Common myeloid progenitor, CD34-positive (primary cell): ENCODE data around the gene FBXW5.

ENCODE experiments used
- CTCF ChIA-PET: fragments of 350-600 bp; sonication (Branson Sonifier 250); formaldehyde crosslinking; loops from one replicate; lab custom pipeline; 2021; ENCODE audit warnings: antibody characterized with exemption; lab: Charles Lee
- POLR2A ChIA-PET: fragments of 350-600 bp; sonication (Branson Sonifier 250); formaldehyde crosslinking; loops from one replicate; lab custom pipeline; 2021; ENCODE audit warnings: antibody characterized with exemption; lab: Charles Lee
- DNase-seq, 3 donors: peaks; one replicate each; pipeline versions ENCODE4 v3.0.0 to v3.0.0-alpha.2; 2013
- H3K27ac ChIP-seq, 2 experiments: 1 replicate in 1 of 2; 2 replicates in 1 of 2; pipeline ENCODE4 v1.7.0; 2013; ENCODE audit warnings: inconsistent platforms in 2 of 2, low read length in 2 of 2, mild to moderate bottlenecking in 2 of 2, low read depth in 1 of 2, moderate library complexity in 1 of 2; ENCODE audit not compliant: severe bottlenecking in 2 of 2, insufficient read depth in 1 of 2, poor library complexity in 1 of 2
- H3K27me3 ChIP-seq, 5 experiments: replicated peaks in 2 of 5; 1 replicate in 3 of 5; 2 replicates in 2 of 5; pipeline versions ENCODE4 v1.6.1 to v1.7.0; 2013; ENCODE audit warnings: low read length in 4 of 5, mild to moderate bottlenecking in 2 of 5, moderate library complexity in 2 of 5, inconsistent platforms in 1 of 5; ENCODE audit not compliant: insufficient read depth in 5 of 5, control insufficient read depth in 4 of 5
- H3K36me3 ChIP-seq, 4 experiments: 1 replicate in 2 of 4; 2 replicates in 2 of 4; pipeline versions ENCODE4 v1.6.1 to v1.7.0; 2013; ENCODE audit warnings: low read length in 3 of 4, control low read depth in 1 of 4, mild to moderate bottlenecking in 1 of 4; ENCODE audit not compliant: control insufficient read depth in 4 of 4, insufficient read depth in 4 of 4
- H3K4me1 ChIP-seq, 4 experiments: 1 replicate in 3 of 4; 2 replicates in 1 of 4; pipeline versions ENCODE4 v1.6.1 to v1.7.1; 2013; ENCODE audit warnings: low read length in 3 of 4, mild to moderate bottlenecking in 3 of 4, control low read depth in 1 of 4, inconsistent platforms in 1 of 4, moderate library complexity in 1 of 4; ENCODE audit not compliant: control insufficient read depth in 4 of 4, insufficient read depth in 4 of 4; ENCODE audit errors: control extremely low read depth in 1 of 4
- H3K4me3 ChIP-seq, 7 experiments: 1 replicate in 4 of 7; 2 replicates in 3 of 7; pipeline versions ENCODE4 v1.5.1 to v1.7.0; 2013; ENCODE audit warnings: mild to moderate bottlenecking in 7 of 7, low read length in 6 of 7, moderate library complexity in 6 of 7, inconsistent platforms in 2 of 7, low read depth in 2 of 7, control low read depth in 1 of 7; ENCODE audit not compliant: insufficient read depth in 4 of 7, control insufficient read depth in 1 of 7; ENCODE audit errors: extremely low read depth in 1 of 7
- H3K9me3 ChIP-seq, 5 experiments: 1 replicate in 4 of 5; 2 replicates in 1 of 5; pipeline versions ENCODE4 v1.6.1 to v1.7.1; 2013; ENCODE audit warnings: low read length in 4 of 5, mild to moderate bottlenecking in 2 of 5, inconsistent platforms in 1 of 5, low read depth in 1 of 5, moderate library complexity in 1 of 5; ENCODE audit not compliant: control insufficient read depth in 4 of 5, insufficient read depth in 2 of 5; ENCODE audit errors: control extremely low read depth in 1 of 5
- whole genome bisulfite sequencing: methylation state at CpG from one replicate; pipeline ENCODE4 v1.1.5; 2013; ENCODE audit not compliant: insufficient coverage; 5-methylcytosine and 5-hydroxymethylcytosine counted together

Gene FBXW5

DNA sequence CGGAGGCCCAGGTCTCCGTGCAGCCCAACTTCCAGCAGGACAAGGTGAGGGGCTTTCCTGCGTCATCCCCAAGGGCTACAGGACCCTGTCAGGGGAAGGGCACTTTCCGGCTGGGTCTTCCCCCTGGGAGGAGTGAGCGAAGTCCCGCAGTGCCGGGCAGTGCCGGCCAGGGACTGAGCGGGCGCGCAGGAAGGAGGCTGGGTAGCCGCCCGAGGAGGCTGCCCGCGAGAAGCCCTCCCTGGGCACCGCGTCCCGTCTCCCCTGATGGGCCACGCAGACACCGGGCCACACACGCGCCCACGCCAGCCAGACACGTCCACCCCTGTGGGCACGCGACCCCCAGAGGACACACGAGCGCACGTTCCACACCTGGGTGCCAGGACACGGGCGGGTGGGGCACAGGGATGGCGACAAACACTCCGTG lies 33.1 kb upstream of the FBXW5 start:
- Histone ChIP-seq H3K36me3 (no peaks in the 10 kb centered on the region), H3K4me3 (peak overlapping the region in 4 of 7 experiments; percentile 19 to 64 (median 46)), H3K4me1 (peaks cover 0 to 41% (median 36%) of the 10 kb centered on the region in 4 experiments), H3K27me3 (peaks cover 0 to 11% (median 4%) of the 10 kb centered on the region in 5 experiments), H3K9me3 (no peaks in the 10 kb centered on the region), H3K27ac (no peak overlapping the region)
- no peak for DNase-seq
- 21% methylated on average over 21 of the region's 33 CpGs for WGBS
- CTCF ChIA-PET = interaction anchor here (3.2 to 5.7 kb wide), 2 partner anchors 10 to 58 kb away, joined by 17 to 28 read pairs; no protein-coding TSS in a partner anchor
- POLR2A ChIA-PET = no interaction called here

DNA sequence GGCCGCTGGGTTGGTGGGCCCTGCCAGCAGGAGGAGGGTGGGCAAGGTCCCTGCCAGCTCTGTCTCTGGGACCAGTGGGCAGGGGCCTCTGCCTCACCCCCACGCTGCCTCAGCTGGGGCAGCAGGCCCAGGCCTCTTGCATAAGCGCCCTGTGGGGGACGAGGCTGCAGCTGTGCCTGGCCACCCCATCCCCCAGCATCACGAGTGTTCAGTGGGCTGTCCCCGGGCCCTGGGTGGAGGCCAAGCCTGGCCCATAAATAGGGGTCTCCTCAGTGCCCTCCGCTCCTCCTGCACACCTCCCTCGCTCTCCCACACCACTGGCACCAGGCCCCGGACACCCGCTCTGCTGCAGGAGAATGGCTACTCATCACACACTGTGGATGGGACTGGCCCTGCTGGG lies 32.7 kb upstream of the FBXW5 start, which contains the start of gene PTGDS:
PTGDS (plus strand) TSS at position 282 of the 400 bp plus-strand sequence; CDS start at position 357, 75 bp downstream.
- ChIA-PET CTCF (interaction anchor here (3.2 to 5.7 kb wide), 2 partner anchors 10 to 58 kb away, joined by 17 to 28 read pairs; no protein-coding TSS in a partner anchor), POLR2A (interaction anchor here (1.5 kb wide), 1 partner anchor 15 kb away, joined by 5 read pairs; the partner anchor contains the start of gene PAXX)
- WGBS = 79% methylated on average over 6 of the region's 10 CpGs
- Histone ChIP-seq H3K27ac (no peak within 1 kb of the TSS), H3K9me3 (no peaks in the 10 kb centered on the region), H3K4me3 (peak within 1 kb of the TSS in 4 of 7 experiments; percentile 19 to 64 (median 46)), H3K36me3 (no peaks in the 10 kb centered on the region), H3K27me3 (peaks cover 0 to 11% (median 4%) of the 10 kb centered on the region in 5 experiments), H3K4me1 (peaks cover 0 to 41% (median 36%) of the 10 kb centered on the region in 4 experiments)
- no peak for DNase-seq

DNA sequence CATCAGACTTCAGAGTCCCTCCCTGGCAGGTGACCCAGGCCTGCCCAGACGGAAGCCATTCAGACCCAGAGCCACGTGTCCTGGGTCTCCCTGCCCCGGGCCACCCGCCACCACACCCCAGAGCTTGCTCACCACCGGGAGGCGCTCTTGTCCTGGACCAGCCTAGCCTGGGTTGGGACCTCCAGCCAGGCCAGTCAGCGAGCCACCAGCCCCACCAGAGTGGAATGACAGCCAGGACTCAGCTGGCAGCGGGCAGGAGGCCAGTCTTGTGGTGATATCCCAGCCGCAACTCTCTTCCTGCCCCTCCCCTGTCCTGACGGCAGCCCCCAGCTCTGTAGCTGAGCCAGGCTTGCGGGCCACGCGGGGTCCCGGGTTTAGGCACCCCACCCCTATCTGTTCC lies 31.1 kb upstream of the FBXW5 start:
- Histone ChIP-seq H3K4me1 (peaks cover 0 to 41% (median 36%) of the 10 kb centered on the region in 4 experiments), H3K36me3 (no peaks in the 10 kb centered on the region), H3K4me3 (peak overlapping the region in 1 of 7 experiments; percentile 30), H3K27me3 (peaks cover 0 to 11% (median 4%) of the 10 kb centered on the region in 5 experiments), H3K9me3 (no peaks in the 10 kb centered on the region), H3K27ac (no peak overlapping the region)
- CTCF ChIA-PET = interaction anchor here (1.0 to 5.7 kb wide), 15 partner anchors 10 to 77 kb away, joined by 3 to 28 read pairs (median 6); partner anchors contain the start of genes CLIC3 and PAXX
- POLR2A ChIA-PET = interaction anchor here (1.0 to 1.5 kb wide), 3 partner anchors 16 to 59 kb away, joined by 4 to 7 read pairs (median 5); partner anchors contain the start of gene PAXX
- WGBS = 4% methylated on average over 14 of the region's 14 CpGs
- peak; percentile 82 to 95 (median 93) for DNase-seq

DNA sequence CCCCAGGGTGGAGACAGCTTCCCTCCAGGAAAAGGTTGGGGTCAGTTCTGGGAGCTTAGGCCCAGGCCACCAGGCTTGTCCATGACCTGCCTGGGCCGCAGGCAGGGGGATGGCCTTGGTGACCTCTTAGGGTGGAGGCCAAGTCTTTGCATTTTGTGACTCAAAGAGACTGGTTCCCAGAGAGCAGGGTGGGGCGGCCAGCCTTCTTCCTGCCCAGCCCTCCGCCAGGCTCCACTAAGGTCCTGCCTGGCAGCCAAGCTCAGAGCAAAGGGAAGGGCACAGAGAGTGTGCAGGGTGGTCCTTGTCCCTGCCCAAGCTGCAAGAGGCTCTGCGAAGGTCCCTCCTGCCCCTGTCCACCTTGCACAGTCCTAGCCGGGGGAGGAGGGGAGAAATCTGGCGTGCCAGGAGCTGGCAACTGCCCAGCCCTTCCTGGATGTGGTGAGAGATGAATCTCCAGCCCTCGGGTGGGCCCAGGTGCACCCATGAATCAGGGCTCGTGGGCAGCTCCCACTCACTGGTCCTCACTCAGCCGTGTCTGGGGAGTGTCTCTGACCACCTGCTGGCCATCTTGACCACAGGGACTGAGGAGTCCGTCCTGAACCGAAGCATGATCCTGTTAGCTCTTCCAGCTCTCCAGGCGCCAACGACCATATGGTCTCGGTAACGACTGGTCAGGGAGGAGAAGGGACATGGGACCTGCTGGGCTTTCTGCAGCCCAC lies 30.4 kb upstream of the FBXW5 start:
- DNase-seq = peak in 1 of 3 donors; percentile 28
- H3K9me3 ChIP-seq = no peaks in the 10 kb centered on the region
- 37% methylated on average over 14 of the region's 15 CpGs for WGBS
- CTCF ChIA-PET = interaction anchor here (0.7 to 5.7 kb wide), 14 partner anchors 9 to 72 kb away, joined by 3 to 28 read pairs (median 6); partner anchors contain the start of genes CLIC3 and PAXX
- peak overlapping the region in 1 of 7 experiments; percentile 30 for H3K4me3 ChIP-seq
- peaks cover 0 to 43% (median 38%) of the 10 kb centered on the region in 4 experiments for H3K4me1 ChIP-seq
- POLR2A ChIA-PET = interaction anchor here (1.0 to 1.4 kb wide), 2 partner anchors 54 to 60 kb away, joined by 4 to 7 read pairs; no protein-coding TSS in a partner anchor
- peaks cover 0 to 11% (median 4%) of the 10 kb centered on the region in 5 experiments for H3K27me3 ChIP-seq
- H3K27ac ChIP-seq = no peak overlapping the region
- no peaks in the 10 kb centered on the region for H3K36me3 ChIP-seq

DNA sequence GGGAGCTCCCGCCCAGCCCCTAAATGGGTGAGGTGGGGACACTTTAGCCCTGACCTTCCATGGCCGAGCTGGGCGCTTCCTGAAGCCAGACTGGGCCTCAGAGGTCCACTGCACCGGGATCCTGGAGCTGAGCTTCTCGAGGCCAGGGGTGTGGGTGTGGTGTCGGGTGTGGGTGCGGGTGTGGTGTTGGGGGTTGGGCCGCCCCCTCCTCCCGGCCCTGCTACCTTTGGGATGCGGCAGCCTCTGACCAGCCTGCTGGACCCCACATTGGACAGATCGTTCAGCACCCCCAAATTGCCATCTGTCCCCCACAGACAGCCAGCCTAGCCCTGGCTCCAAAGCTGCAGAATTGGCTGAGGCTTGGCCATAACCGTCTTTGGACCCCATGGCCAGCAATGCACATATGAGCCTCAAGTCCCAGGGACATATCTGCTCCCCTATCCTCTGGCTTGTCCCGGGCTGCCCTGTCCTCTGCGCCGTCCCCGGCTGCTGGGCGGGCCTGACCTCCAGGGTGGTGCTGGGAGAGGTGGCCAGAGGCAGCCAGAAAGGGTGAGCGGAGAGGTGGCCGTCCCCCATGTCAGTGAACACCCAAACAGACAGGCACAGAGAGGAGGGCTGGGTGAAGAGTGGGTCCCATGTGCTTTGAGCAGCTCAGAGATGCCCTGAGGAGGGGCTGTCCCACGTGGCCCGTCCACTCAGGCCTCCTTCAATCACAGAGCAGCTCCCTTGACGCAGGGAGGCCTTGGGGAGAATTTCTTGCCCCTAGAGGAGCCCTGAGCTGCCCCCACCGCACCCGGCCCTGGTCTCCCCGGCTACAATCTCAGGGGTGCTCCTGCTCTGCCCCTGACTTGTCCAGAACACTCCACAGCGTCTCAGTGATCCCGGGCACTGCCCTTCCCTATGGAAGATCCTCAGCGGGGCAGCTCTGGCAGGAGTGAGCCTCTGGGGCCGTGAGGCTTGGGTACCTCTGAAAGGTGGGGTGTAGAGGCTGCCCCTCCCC lies 29.4 kb upstream of the FBXW5 start:
- no peaks in the 10 kb centered on the region for H3K36me3 ChIP-seq
- no peak overlapping the region for H3K4me3 ChIP-seq
- peaks cover 0 to 6% (median under 1%) of the 10 kb centered on the region in 5 experiments for H3K27me3 ChIP-seq
- WGBS = 90% methylated on average over 23 of the region's 29 CpGs
- no peak for DNase-seq
- CTCF ChIA-PET = interaction anchor here (0.7 to 5.7 kb wide), 11 partner anchors 8 to 317 kb away, joined by 3 to 28 read pairs (median 6); partner anchors contain the start of gene CLIC3
- POLR2A ChIA-PET = no interaction called here
- H3K27ac ChIP-seq = no peak overlapping the region
- H3K4me1 ChIP-seq = peaks cover 0 to 42% (median 36%) of the 10 kb centered on the region in 4 experiments
- H3K9me3 ChIP-seq = no peaks in the 10 kb centered on the region

DNA sequence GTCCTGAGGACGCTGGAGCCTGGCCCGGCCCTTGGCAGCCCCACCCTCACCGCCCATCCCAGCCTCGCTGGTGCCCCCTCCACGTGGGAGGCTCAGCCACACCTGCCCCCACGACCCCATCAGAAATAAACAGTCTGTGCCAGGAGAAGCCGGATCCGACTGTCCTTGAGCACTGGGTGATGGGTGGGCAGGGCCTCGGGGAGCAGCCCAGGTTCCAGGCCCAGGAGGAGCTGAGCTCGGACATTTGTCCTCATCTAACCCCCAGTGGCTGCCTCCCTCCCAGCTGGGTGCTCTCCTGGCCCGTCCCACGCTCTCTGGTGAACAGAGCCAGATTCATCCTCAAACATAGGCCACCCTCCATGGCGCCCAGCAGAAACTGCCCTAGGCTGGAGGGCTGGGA lies 28.2 kb upstream of the FBXW5 start:
- Histone ChIP-seq H3K36me3 (no peaks in the 10 kb centered on the region), H3K27ac (no peak overlapping the region), H3K27me3 (peaks cover 0 to 4% (median 0%) of the 10 kb centered on the region in 5 experiments), H3K9me3 (no peaks in the 10 kb centered on the region), H3K4me3 (no peak overlapping the region), H3K4me1 (peaks cover 0 to 34% (median 31%) of the 10 kb centered on the region in 4 experiments)
- POLR2A ChIA-PET = no interaction called here
- DNase-seq = no peak
- CTCF ChIA-PET = interaction anchor here (1.3 kb wide), 1 partner anchor 25 kb away, joined by 3 read pairs; no protein-coding TSS in a partner anchor
- 85% methylated on average over 9 of the region's 13 CpGs for WGBS
